ENCODE measurements around the gene GLA.
A peak's percentile ranks its signal among the peaks of the same experiment; 100 is the strongest.

DNA sequence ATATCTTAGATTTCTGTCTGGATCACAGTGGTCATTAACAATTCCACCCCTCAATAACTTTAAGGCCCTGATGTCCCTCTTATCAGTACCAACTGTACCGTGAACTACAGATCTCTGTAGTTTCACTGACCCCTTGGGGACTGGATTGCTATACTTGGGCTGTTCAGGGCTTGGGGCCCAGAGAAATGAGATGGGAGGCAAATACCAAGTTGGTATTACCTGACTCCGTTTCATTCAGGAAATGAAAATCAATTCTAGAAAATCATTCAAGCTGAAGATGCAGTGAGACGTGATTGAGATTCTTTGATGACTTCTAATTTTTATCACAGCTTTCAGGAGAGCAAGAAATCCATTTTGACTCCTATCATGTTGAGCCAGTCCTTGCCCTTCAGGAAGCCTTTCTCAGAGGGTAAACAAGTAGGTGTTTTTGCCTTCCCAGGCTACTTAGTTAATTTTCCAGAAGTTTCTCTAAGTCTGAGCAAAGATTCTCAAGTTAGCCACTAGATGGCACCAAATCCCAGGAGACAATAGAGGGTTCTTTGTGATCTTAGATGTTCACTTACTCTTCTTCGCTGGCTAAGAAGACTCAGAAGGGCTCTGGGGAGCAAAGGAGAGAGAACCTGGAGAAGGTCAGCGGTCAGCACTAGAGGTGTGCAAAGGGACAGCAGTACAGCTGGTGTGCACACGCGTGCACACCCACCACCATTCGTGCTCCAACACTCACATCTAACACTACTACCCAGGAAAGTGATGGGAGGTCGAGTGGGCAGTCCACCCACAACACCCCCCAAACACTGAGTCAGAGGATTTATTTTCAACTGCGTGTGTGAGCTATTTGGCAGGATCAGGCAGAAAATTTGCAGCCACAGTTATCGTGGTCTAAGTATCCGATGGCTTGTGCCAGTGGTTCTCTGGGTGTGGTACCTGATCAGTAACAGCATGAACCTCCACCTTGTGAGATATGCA is 7.7 kb upstream of the GLA start:
- TF ChIP-seq POLR2A (IDR thresholded peaks at IDR 0.05; ENCODE audit: low read depth, low read length): no peak
- TF ChIP-seq, protein P1, sequence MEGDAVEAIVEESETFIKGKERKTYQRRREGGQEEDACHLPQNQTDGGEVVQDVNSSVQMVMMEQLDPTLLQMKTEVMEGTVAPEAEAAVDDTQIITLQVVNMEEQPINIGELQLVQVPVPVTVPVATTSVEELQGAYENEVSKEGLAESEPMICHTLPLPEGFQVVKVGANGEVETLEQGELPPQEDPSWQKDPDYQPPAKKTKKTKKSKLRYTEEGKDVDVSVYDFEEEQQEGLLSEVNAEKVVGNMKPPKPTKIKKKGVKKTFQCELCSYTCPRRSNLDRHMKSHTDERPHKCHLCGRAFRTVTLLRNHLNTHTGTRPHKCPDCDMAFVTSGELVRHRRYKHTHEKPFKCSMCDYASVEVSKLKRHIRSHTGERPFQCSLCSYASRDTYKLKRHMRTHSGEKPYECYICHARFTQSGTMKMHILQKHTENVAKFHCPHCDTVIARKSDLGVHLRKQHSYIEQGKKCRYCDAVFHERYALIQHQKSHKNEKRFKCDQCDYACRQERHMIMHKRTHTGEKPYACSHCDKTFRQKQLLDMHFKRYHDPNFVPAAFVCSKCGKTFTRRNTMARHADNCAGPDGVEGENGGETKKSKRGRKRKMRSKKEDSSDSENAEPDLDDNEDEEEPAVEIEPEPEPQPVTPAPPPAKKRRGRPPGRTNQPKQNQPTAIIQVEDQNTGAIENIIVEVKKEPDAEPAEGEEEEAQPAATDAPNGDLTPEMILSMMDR (conservative IDR thresholded peaks at IDR 0.05; ENCODE audit: low read depth, low read length): peak; percentile 77
